Calu3 (cell line): Measurements from ENCODE around the gene EIF5A. TPM values are rescaled to one million over a fixed set of nuclear protein-coding genes. Genes with fewer than 3 reads are reported as not detected.

ENCODE experiments used
- BruUV-seq: library from RNA; stranded (reverse); fragments of 400-500 nt; replicated peaks from 2 replicates; lab custom pipeline; 2021; lab: Mats Ljungman, UMichigan
- CTCF ChIA-PET: fragments of 300-600 bp; sonication (Branson Sonifier 250); formaldehyde crosslinking; loops from one replicate; lab custom pipeline; 2022; ENCODE audit warnings: antibody characterized with exemption; lab: Charles Lee
- DNase-seq: peaks from one replicate; pipeline ENCODE4 v3.0.0; 2022
- H3K27ac Mint-ChIP-seq: one replicate; pipeline ENCODE4 v1.8.0; 2022; ENCODE audit warnings: mixed read lengths; ENCODE audit not compliant: unreplicated experiment
- H3K27me3 Mint-ChIP-seq: one replicate; pipeline ENCODE4 v1.8.0; 2022; ENCODE audit warnings: mixed read lengths; ENCODE audit not compliant: unreplicated experiment
- H3K36me3 Mint-ChIP-seq: one replicate; pipeline ENCODE4 v1.8.0; 2022; ENCODE audit warnings: mild to moderate bottlenecking, moderate library complexity, mixed read lengths; ENCODE audit not compliant: insufficient read depth, unreplicated experiment
- H3K4me1 Mint-ChIP-seq: one replicate; pipeline ENCODE4 v1.8.0; 2022; ENCODE audit warnings: mild to moderate bottlenecking, low read depth, mixed read lengths; ENCODE audit not compliant: unreplicated experiment
- H3K4me3 Mint-ChIP-seq: one replicate; pipeline ENCODE4 v1.8.0; 2022; ENCODE audit warnings: mild to moderate bottlenecking, low read depth, moderate library complexity, mixed read lengths; ENCODE audit not compliant: unreplicated experiment
- H3K9me3 Mint-ChIP-seq: one replicate; pipeline ENCODE4 v1.8.0; 2022; ENCODE audit warnings: low read depth, mixed read lengths; ENCODE audit not compliant: unreplicated experiment
- CTCF ChIP-seq: fragments of 200-600 bp; IDR thresholded peaks from one replicate; pipeline ENCODE4 v1.8.0; 2022; ENCODE audit warnings: antibody characterized with exemption; ENCODE audit not compliant: unreplicated experiment
- intact Hi-C: fragments of 100-400 bp; cut with micrococcal nuclease; formaldehyde crosslinking; loops from one replicate; pipeline ENCODE4 v1.10.0; 2022; ENCODE audit not compliant: unreplicated experiment
- total RNA-seq: library from RNA; stranded (reverse); gene quantifications from 2 replicates; pipeline ENCODE4 v1.2.3, GENCODE V29; 2022

The EIF5A gene
- total RNA-seq, 1 experiment from 2014 or later = 608 TPM

- no TSS peak for BruUV-seq
- H3K9me3 Mint-ChIP-seq = no peaks in the 10 kb centered on the region
- H3K27me3 Mint-ChIP-seq = no peaks in the 10 kb centered on the region
- peaks cover 20% of the 10 kb centered on the region for H3K4me1 Mint-ChIP-seq
- CTCF ChIA-PET = no interaction called here
- no peak for TF ChIP-seq CTCF
- intact Hi-C loops = no loop called here
- peaks cover 76% of the 10 kb centered on the region for H3K36me3 Mint-ChIP-seq
- peak overlapping the region; percentile 82 for H3K4me3 Mint-ChIP-seq
- DNase-seq = no peak
- peak overlapping the region; percentile 86 for H3K27ac Mint-ChIP-seq
Observed at GRCh38 chr17:7315570-7316235, 8.3 kb downstream of the EIF5A start.

- Mint-ChIP-seq H3K4me3 (peak overlapping the region; percentile 34), H3K9me3 (no peaks in the 10 kb centered on the region), H3K36me3 (peaks cover 70% of the 10 kb centered on the region), H3K27me3 (no peaks in the 10 kb centered on the region), H3K4me1 (peaks cover 8% of the 10 kb centered on the region), H3K27ac (peak overlapping the region; percentile 56)
- no peak for TF ChIP-seq CTCF
- BruUV-seq = no TSS peak
- CTCF ChIA-PET = no interaction called here
- intact Hi-C loops = no loop called here
- DNase-seq = no peak
Observed at GRCh38 chr17:7317161-7317803, 9.9 kb downstream of the EIF5A start.

GRCh38 chr17:7318121-7318860 lies 10.9 kb downstream of the EIF5A start:
- peaks cover 8% of the 10 kb centered on the region for H3K4me1 Mint-ChIP-seq
- H3K27me3 Mint-ChIP-seq = no peaks in the 10 kb centered on the region
- H3K36me3 Mint-ChIP-seq = peaks cover 60% of the 10 kb centered on the region
- TF ChIP-seq CTCF = no peak
- H3K9me3 Mint-ChIP-seq = no peaks in the 10 kb centered on the region
- CTCF ChIA-PET = no interaction called here
- intact Hi-C loops = no loop called here
- no peak overlapping the region for H3K4me3 Mint-ChIP-seq
- H3K27ac Mint-ChIP-seq = no peak overlapping the region
- no TSS peak for BruUV-seq
- no peak for DNase-seq

- H3K4me1 Mint-ChIP-seq = no peaks in the 10 kb centered on the region
- peaks cover 34% of the 10 kb centered on the region for H3K36me3 Mint-ChIP-seq
- CTCF ChIA-PET = no interaction called here
- intact Hi-C loops = no loop called here
- no peaks in the 10 kb centered on the region for H3K27me3 Mint-ChIP-seq
- no peak for DNase-seq
- H3K4me3 Mint-ChIP-seq = no peak overlapping the region
- TF ChIP-seq CTCF = no peak
- BruUV-seq = no TSS peak
- H3K27ac Mint-ChIP-seq = no peak overlapping the region
- H3K9me3 Mint-ChIP-seq = no peaks in the 10 kb centered on the region
Observed at GRCh38 chr17:7321466-7321865, 14.0 kb downstream of the EIF5A start.
